Astrocyte of the cerebellum (primary cell): ENCODE results near the gene XXYLT1.

Source experiments
- DNase-seq: peaks from one replicate; pipeline ENCODE4 v3.0.0-alpha.2; 2011; ENCODE audit warnings: low read depth
- H3K4me3 ChIP-seq: 2 replicates; pipeline ENCODE4 v1.5.1; 2011; ENCODE audit warnings: mild to moderate bottlenecking, low read depth, low read length, moderate library complexity
- in situ Hi-C: cut with HindIII; loops from 2 replicates; pipeline ENCODE4 v1.10.0; 2017; ENCODE audit warnings: low sequenced_read_pairs
- TF ChIP-seq, protein P1 (sequence below): IDR thresholded peaks from 2 replicates; pipeline ENCODE4 v1.5.1; 2012; ENCODE audit warnings: low read length, low read depth, moderate library complexity, mild to moderate bottlenecking; ENCODE audit errors: missing control alignments

XXYLT1 gene

DNA sequence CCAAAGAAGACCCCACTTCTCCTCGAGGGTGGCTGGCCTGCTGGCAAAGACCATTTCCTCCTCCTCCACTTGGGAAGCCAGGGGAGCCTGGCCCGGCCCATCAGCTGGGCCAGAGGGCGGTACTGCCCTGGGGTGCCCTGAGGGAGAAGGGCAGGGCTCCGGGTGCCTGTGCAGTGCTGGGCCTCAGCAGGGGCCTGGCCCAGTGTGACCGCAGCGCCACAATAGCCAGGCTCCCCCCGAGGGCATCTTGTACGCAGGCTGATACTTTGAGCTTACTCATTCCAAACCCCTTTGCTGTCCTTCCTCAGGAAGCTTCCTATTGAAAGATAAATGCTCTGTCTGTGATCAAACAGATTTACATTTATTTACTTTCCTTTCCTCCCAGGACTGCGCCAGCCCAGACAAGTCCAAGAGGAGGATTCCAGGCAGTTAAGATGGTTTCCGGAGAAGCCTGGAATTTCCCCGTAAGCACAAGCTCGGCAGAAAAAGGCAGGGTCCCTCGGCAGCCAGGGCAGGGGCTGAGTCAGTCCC lies 240.1 kb downstream of the XXYLT1 start:
- no peak overlapping the region for H3K4me3 ChIP-seq
- in situ Hi-C loops: no loop called here
- no peak for DNase-seq
- TF ChIP-seq, protein P1, sequence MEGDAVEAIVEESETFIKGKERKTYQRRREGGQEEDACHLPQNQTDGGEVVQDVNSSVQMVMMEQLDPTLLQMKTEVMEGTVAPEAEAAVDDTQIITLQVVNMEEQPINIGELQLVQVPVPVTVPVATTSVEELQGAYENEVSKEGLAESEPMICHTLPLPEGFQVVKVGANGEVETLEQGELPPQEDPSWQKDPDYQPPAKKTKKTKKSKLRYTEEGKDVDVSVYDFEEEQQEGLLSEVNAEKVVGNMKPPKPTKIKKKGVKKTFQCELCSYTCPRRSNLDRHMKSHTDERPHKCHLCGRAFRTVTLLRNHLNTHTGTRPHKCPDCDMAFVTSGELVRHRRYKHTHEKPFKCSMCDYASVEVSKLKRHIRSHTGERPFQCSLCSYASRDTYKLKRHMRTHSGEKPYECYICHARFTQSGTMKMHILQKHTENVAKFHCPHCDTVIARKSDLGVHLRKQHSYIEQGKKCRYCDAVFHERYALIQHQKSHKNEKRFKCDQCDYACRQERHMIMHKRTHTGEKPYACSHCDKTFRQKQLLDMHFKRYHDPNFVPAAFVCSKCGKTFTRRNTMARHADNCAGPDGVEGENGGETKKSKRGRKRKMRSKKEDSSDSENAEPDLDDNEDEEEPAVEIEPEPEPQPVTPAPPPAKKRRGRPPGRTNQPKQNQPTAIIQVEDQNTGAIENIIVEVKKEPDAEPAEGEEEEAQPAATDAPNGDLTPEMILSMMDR: no peak

- H3K4me3 ChIP-seq: no peak overlapping the region
- TF ChIP-seq, protein P1: no peak
- in situ Hi-C loops: no loop called here
- no peak for DNase-seq
Measured at GRCh38 chr3:195028877-195029606, 241.9 kb downstream of the XXYLT1 start.

- in situ Hi-C loops: no loop called here
- no peak for DNase-seq
- TF ChIP-seq, protein P1: no peak
- H3K4me3 ChIP-seq: no peak overlapping the region
Measured at GRCh38 chr3:195025884-195026200, 245.1 kb downstream of the XXYLT1 start.

- no peak overlapping the region for H3K4me3 ChIP-seq
- no peak for DNase-seq
- in situ Hi-C loops: no loop called here
- TF ChIP-seq, protein P1: no peak
Measured at GRCh38 chr3:195025056-195025883, 245.7 kb downstream of the XXYLT1 start.

- in situ Hi-C loops: no loop called here
- H3K4me3 ChIP-seq: no peak overlapping the region
- DNase-seq: no peak
- TF ChIP-seq, protein P1: no peak
Measured at GRCh38 chr3:195023989-195024388, 247.0 kb downstream of the XXYLT1 start.

GRCh38 chr3:195023576-195023975 lies 247.4 kb downstream of the XXYLT1 start:
- H3K4me3 ChIP-seq: no peak overlapping the region
- DNase-seq: no peak
- in situ Hi-C loops: no loop called here
- TF ChIP-seq, protein P1: no peak
